A673 (cell line): ENCODE results near the gene GPR34. TPM values are rescaled to one million over a fixed set of nuclear protein-coding genes. Genes with fewer than 3 reads are reported as not detected.

Experiments
- BruUV-seq: library from RNA; stranded (reverse); fragments of 400-500 nt; replicated peaks from 2 replicates; lab custom pipeline; 2021; lab: Mats Ljungman, UMichigan
- CTCF ChIA-PET: fragments of 300-600 bp; sonication (Branson Sonifier 250); formaldehyde crosslinking; loops from one replicate; lab custom pipeline; 2022; ENCODE audit warnings: antibody characterized with exemption; lab: Charles Lee
- POLR2A ChIA-PET: fragments of 300-600 bp; sonication (Branson Sonifier 250); formaldehyde crosslinking; loops from one replicate; lab custom pipeline; 2022; ENCODE audit warnings: antibody characterized with exemption; ENCODE audit not compliant: low non-redundant PET; lab: Charles Lee
- DNase-seq: peaks from one replicate; pipeline ENCODE4 v3.0.0-alpha.2; 2015; ENCODE audit warnings: low spot score
- H3K27ac ChIP-seq: fragments of 200-600 bp; sonication (generic); 2 replicates; pipeline ENCODE4 v1.5.1; 2016; ENCODE audit warnings: mixed run types, low read depth, mild to moderate bottlenecking, mixed read lengths, antibody characterized with exemption, low read length; ENCODE audit not compliant: poor library complexity, severe bottlenecking
- H3K27me3 ChIP-seq: fragments of 200-600 bp; sonication (generic); replicated peaks from 2 replicates; pipeline ENCODE4 v1.6.1; 2017; ENCODE audit warnings: mixed run types, low read depth, mild to moderate bottlenecking, mixed read lengths, antibody characterized with exemption, low read length; ENCODE audit not compliant: insufficient read depth, poor library complexity
- H3K36me3 ChIP-seq: fragments of 200-600 bp; sonication (generic); 2 replicates; pipeline ENCODE4 v1.6.1; 2016; ENCODE audit warnings: mixed run types, mild to moderate bottlenecking, mixed read lengths, antibody characterized with exemption, low read length; ENCODE audit not compliant: insufficient read depth, poor library complexity, severe bottlenecking
- H3K4me1 ChIP-seq: fragments of 200-600 bp; sonication (generic); 2 replicates; pipeline ENCODE4 v1.6.1; 2017; ENCODE audit warnings: mixed run types, mild to moderate bottlenecking, mixed read lengths, antibody characterized with exemption, low read length; ENCODE audit not compliant: insufficient read depth, poor library complexity, severe bottlenecking
- H3K4me3 ChIP-seq: fragments of 200-600 bp; sonication (generic); 2 replicates; pipeline ENCODE4 v1.5.1; 2016; ENCODE audit warnings: low read depth, mixed run types, mild to moderate bottlenecking, mixed read lengths, low read length; ENCODE audit not compliant: poor library complexity, severe bottlenecking
- H3K9me3 ChIP-seq: fragments of 200-600 bp; sonication (generic); 2 replicates; pipeline ENCODE4 v1.6.1; 2016; ENCODE audit warnings: mixed run types, low read depth, mild to moderate bottlenecking, mixed read lengths, antibody characterized with exemption, low read length; ENCODE audit not compliant: poor library complexity, severe bottlenecking
- EZH2 ChIP-seq: fragments of 200-600 bp; sonication (generic); IDR thresholded peaks from 2 replicates; pipeline ENCODE4 v1.6.1; 2017; ENCODE audit warnings: borderline replicate concordance, low read depth, mild to moderate bottlenecking, mixed read lengths, antibody characterized with exemption, low read length; ENCODE audit not compliant: poor library complexity, severe bottlenecking
- intact Hi-C: fragments of 100-400 bp; cut with micrococcal nuclease; formaldehyde crosslinking; loops from one replicate; pipeline ENCODE4 v1.10.0; 2022; ENCODE audit not compliant: unreplicated experiment
- total RNA-seq: library from RNA; stranded (reverse); gene quantifications from 2 replicates; pipeline ENCODE4 v1.2.3, GENCODE V29; 2021
- TF ChIP-seq, protein P1 (sequence below): fragments of 300-800, 200-600 bp; sonication (generic); conservative IDR thresholded peaks from 2 replicates; pipeline ENCODE4 v1.5.1; 2017; ENCODE audit warnings: low read depth, mild to moderate bottlenecking, antibody characterized with exemption, low read length, moderate library complexity, mixed read lengths

Gene GPR34
- total RNA-seq, 1 experiment from 2014 or later, result not detected

DNA sequence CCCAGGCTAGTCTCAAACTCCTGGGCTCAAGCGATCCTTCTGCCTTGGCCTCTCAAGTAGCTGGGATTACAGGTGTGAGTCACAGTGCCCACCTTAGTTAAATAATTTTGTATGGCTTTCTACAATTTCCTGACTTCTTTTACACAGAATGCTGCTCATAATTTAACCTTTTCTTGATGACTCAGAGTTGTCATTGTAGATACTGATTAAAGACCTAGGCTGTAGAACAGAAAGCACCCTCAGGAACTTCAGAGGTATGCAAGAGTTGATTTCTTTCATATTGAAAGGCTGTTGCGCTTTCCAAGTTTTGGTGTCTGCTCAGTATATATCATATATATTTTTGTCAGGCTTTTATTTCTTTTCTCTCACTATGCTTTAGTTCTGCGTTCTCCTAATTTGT lies 21.1 kb upstream of the GPR34 start:
- TF ChIP-seq, protein P1, sequence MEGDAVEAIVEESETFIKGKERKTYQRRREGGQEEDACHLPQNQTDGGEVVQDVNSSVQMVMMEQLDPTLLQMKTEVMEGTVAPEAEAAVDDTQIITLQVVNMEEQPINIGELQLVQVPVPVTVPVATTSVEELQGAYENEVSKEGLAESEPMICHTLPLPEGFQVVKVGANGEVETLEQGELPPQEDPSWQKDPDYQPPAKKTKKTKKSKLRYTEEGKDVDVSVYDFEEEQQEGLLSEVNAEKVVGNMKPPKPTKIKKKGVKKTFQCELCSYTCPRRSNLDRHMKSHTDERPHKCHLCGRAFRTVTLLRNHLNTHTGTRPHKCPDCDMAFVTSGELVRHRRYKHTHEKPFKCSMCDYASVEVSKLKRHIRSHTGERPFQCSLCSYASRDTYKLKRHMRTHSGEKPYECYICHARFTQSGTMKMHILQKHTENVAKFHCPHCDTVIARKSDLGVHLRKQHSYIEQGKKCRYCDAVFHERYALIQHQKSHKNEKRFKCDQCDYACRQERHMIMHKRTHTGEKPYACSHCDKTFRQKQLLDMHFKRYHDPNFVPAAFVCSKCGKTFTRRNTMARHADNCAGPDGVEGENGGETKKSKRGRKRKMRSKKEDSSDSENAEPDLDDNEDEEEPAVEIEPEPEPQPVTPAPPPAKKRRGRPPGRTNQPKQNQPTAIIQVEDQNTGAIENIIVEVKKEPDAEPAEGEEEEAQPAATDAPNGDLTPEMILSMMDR, result no peak
- no peak for TF ChIP-seq EZH2
- CTCF ChIA-PET, result no interaction called here

DNA sequence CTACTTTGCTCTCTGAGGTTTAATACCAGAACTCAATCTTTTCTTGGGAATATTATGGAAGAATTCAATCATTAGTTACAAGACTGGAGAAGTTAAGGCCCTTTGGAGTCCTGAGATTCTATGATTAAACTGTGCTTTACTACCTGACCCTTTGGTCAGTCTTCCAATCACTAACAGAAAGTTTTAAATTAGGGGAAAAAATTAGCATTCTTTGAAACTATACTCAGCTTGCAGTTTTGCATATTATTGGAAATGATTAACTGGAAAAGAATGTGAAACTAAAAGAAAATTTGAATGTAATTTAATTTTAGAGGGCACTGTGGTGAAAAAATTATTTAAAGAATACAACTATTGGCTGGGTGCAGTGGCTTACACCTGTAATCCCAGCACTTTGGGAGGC lies 18.7 kb upstream of the GPR34 start:
- no TSS peak for BruUV-seq
- no peaks in the 10 kb centered on the region for H3K36me3 ChIP-seq
- H3K27ac ChIP-seq, result no peak overlapping the region
- peaks cover 3% of the 10 kb centered on the region for H3K4me1 ChIP-seq
- H3K9me3 ChIP-seq, result no peaks in the 10 kb centered on the region
- TF ChIP-seq, protein P1, result no peak
- no peak for TF ChIP-seq EZH2
- H3K4me3 ChIP-seq, result no peak overlapping the region
- no peaks in the 10 kb centered on the region for H3K27me3 ChIP-seq
- ChIA-PET CTCF (no interaction called here), POLR2A (no interaction called here)
- DNase-seq, result no peak
- intact Hi-C loops, result no loop called here

More for the DNA sequence above, 21.1 kb upstream of the GPR34 start:
- H3K9me3 ChIP-seq, result no peaks in the 10 kb centered on the region
- no TSS peak for BruUV-seq
- H3K4me1 ChIP-seq, result peaks cover 3% of the 10 kb centered on the region
- intact Hi-C loops, result no loop called here
- DNase-seq, result no peak
- no peaks in the 10 kb centered on the region for H3K27me3 ChIP-seq
- POLR2A ChIA-PET, result no interaction called here
- H3K4me3 ChIP-seq, result no peak overlapping the region
- no peak overlapping the region for H3K27ac ChIP-seq
- H3K36me3 ChIP-seq, result no peaks in the 10 kb centered on the region

DNA sequence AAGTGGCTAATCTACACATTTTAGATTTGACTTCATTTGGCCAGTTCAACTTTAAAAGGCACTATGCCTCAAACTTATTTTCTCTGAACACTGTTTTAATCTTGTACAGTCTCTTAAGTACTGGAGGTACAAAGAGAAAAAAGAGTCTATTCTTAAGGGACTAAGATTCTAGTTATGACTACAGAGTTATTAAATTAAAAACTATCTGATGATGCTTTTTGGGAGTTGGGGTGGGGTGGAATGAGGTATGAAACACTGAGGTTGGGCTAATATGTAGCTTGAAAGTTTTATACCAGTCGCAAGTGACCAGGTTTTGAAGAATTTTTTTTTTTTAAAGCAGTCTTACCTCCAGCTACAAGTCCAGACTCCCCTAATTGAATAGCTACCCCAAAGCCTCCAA lies 17.7 kb upstream of the GPR34 start:
- ChIA-PET POLR2A (no interaction called here), CTCF (no interaction called here)
- no TSS peak for BruUV-seq
- peaks cover 2% of the 10 kb centered on the region for H3K4me1 ChIP-seq
- no peaks in the 10 kb centered on the region for H3K9me3 ChIP-seq
- H3K27me3 ChIP-seq, result no peaks in the 10 kb centered on the region
- H3K27ac ChIP-seq, result no peak overlapping the region
- no peaks in the 10 kb centered on the region for H3K36me3 ChIP-seq
- H3K4me3 ChIP-seq, result no peak overlapping the region
- intact Hi-C loops, result no loop called here
- TF ChIP-seq, protein P1, result no peak
- no peak for TF ChIP-seq EZH2
- DNase-seq, result no peak
